Activated CD4-positive, alpha-beta T cell treated with anti-CD3 and anti-CD28 coated beads for 36 hours (primary cell): ENCODE results near the gene CNR1. TPM values are rescaled to one million over a fixed set of nuclear protein-coding genes. Genes with fewer than 3 reads are reported as not detected.

Experiments
- ATAC-seq: fragments of 200-7000 bp; cut with Tn5 transposase; one replicate; pipeline ENCODE4 v1.10.0; 2021; ENCODE audit warnings: mild to moderate bottlenecking, moderate library complexity
- CTCF ChIA-PET: fragments of 350-600 bp; sonication (Branson Sonifier 250); formaldehyde crosslinking; loops from one replicate; lab custom pipeline; 2021; ENCODE audit warnings: antibody characterized with exemption; lab: Charles Lee
- POLR2A ChIA-PET: fragments of 350-600 bp; sonication (Branson Sonifier 250); formaldehyde crosslinking; loops from one replicate; lab custom pipeline; 2021; ENCODE audit warnings: antibody characterized with exemption, inconsistent platforms; lab: Charles Lee
- DNase-seq: peaks from one replicate; pipeline ENCODE4 v3.0.0-alpha.2; 2020
- H3K27ac Mint-ChIP-seq: one replicate; pipeline ENCODE4 v1.8.0; 2021; ENCODE audit warnings: mixed read lengths
- H3K27me3 Mint-ChIP-seq: one replicate; pipeline ENCODE4 v1.8.0; 2021; ENCODE audit warnings: mixed read lengths
- H3K36me3 Mint-ChIP-seq: one replicate; pipeline ENCODE4 v1.8.0; 2021; ENCODE audit warnings: low read depth, mixed read lengths
- H3K4me1 Mint-ChIP-seq: one replicate; pipeline ENCODE4 v1.8.0; 2021; ENCODE audit warnings: mixed read lengths
- H3K4me3 Mint-ChIP-seq: one replicate; pipeline ENCODE4 v1.8.0; 2021; ENCODE audit warnings: mild to moderate bottlenecking, moderate library complexity, mixed read lengths
- H3K9me3 Mint-ChIP-seq: one replicate; pipeline ENCODE4 v1.8.0; 2021; ENCODE audit warnings: low read depth, mixed read lengths
- intact Hi-C, 2 experiments: fragments of 100-400 bp; cut with DNase I in 1 of 2; cut with micrococcal nuclease in 1 of 2; formaldehyde crosslinking; loops; one replicate each; pipeline versions ENCODE4 v1.14.2 to v1.15.1; 2022 to 2024; cut with DNase I, micrococcal nuclease
- total RNA-seq, 2 experiments: library from RNA; stranded (reverse); gene quantifications; one replicate each; pipeline ENCODE4 v1.2.3, GENCODE V29; 2021

Gene CNR1
- total RNA-seq, 2 experiments from 2014 or later = not detected

DNA sequence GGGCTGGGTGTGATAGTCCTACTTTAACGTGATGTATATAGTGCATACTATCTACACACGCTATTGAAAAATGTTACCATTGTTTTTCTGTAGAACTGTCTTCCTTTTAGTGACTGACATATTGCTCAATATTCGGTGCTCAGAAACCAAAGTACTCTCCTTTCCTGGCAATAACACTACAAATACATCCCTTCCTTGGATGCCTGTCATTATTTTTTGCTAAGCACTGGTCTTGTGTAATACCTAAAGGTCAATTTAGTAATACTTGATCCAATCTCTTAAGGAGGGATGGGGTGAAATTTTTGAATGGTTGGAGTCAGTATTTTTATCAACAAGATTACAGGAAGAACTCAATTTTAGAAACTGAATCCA, 23.9 kb downstream of the CNR1 start:
- Mint-ChIP-seq H3K36me3 (no peaks in the 10 kb centered on the region), H3K27ac (no peak overlapping the region), H3K4me1 (no peaks in the 10 kb centered on the region), H3K27me3 (no peaks in the 10 kb centered on the region), H3K9me3 (no peaks in the 10 kb centered on the region), H3K4me3 (no peak overlapping the region)
- ChIA-PET POLR2A (no interaction called here), CTCF (no interaction called here)
- ATAC-seq = no peak
- intact Hi-C loops = no loop called here
- no peak for DNase-seq

DNA sequence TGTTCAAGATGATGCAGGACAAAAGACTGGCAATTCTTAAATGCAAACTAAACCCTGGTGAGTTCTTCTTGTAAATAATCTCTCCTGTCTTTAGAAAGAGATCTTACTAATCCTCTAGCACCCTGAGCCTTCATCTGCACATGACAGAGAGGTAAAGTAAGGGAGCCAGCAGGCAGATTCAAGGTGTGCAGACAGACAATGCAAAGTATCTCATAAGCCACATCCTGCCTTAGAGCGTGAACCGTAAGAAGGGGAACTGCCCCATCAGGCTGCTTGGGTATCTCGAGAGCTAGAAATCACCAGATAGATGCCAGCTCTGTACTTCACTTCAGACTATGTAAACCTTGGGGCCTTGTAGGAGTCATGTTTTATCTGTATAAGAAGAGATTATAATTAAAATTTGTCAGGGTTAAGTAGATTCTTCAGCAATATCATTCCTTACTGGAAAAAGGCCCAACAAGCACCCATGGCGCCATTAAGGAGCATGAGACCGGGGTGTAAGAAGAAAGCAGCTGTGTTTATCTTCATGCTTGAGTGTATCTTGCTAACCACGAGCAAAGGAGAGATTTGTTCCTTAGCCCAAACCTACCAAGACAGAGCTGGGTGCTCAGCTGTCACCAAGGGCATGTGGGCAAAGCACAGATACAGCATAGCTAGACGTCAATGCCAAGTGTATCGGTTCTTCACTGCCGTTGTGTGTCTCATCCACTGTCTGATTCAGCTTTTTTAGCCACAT, 24.4 kb downstream of the CNR1 start:
- no peak overlapping the region for H3K27ac Mint-ChIP-seq
- DNase-seq = no peak
- H3K9me3 Mint-ChIP-seq = no peaks in the 10 kb centered on the region
- no peaks in the 10 kb centered on the region for H3K36me3 Mint-ChIP-seq
- H3K27me3 Mint-ChIP-seq = no peaks in the 10 kb centered on the region
- no peak overlapping the region for H3K4me3 Mint-ChIP-seq
- intact Hi-C loops = no loop called here
- no peaks in the 10 kb centered on the region for H3K4me1 Mint-ChIP-seq
- ChIA-PET POLR2A (no interaction called here), CTCF (no interaction called here)
- ATAC-seq = no peak

DNA sequence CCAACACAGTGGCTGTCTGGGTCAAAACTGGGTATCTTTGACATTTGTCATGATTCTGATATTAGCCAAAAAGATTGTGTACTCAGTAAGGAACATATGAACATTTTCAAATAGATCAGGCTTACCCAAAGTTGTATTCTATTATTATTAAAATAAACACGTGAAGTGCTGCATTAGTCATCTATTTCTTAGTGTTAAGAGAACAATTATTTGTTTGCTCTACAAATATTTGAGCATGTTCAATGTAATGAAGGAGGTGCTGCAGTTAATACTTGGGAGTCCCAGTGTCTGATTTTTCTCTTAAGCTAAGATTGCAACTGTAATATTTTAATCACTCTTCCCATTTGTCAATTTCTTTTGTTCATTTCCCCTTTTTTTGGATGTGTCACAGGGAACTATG, 28.2 kb downstream of the CNR1 start:
- intact Hi-C loops = no loop called here
- no peaks in the 10 kb centered on the region for H3K36me3 Mint-ChIP-seq
- peaks cover 5% of the 10 kb centered on the region for H3K27me3 Mint-ChIP-seq
- H3K27ac Mint-ChIP-seq = no peak overlapping the region
- CTCF ChIA-PET = no interaction called here
- ATAC-seq (no peak), DNase-seq (no peak)
- POLR2A ChIA-PET = no interaction called here
- no peaks in the 10 kb centered on the region for H3K9me3 Mint-ChIP-seq
- H3K4me1 Mint-ChIP-seq = no peaks in the 10 kb centered on the region
- H3K4me3 Mint-ChIP-seq = no peak overlapping the region

DNA sequence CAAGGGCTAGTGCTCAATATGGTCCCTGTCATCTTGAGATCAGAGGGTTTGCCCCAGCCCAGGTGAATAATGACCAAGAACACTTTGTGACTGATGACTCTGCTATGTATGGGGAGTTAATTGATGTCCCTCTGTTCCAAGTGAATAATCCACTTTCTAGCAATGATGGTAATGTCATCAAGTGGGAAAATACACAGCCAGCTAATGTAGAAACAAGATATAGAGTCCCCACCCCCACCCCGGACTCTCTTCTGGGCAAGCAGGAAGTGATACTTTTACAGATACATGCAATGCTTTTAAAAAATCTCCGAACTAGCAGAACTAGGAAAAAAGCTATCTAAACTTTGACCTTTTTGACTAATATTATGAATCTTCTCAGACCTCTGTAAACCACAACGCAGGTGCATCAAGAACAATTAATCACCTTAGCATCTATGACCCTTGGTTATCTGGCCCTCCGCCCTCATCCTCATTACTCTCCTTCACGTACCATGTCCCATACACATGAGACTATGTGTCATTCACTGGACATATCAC, 30.5 kb downstream of the CNR1 start:
- ChIA-PET CTCF (no interaction called here), POLR2A (no interaction called here)

DNA sequence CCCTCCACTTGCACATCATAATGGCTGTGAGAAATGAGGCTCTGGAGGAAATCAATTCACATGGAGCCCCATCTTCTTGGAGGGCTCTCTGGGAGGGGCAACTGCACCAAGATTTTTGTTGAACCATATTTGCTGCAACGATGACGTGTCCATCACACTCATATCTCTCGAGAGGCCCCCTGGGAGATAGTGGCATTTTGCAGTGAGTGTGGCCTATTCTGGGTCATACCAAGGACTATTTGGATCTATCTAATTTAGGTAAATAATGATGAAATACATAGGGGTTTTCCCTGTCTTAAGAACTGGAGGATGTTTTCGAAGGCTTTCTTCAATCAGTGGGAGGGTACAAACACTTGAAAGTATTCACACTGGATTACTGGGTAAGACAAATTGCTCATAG, 31.6 kb downstream of the CNR1 start:
- H3K27ac Mint-ChIP-seq = no peak overlapping the region
- ChIA-PET POLR2A (no interaction called here), CTCF (no interaction called here)
- H3K4me3 Mint-ChIP-seq = no peak overlapping the region
- peaks cover 7% of the 10 kb centered on the region for H3K27me3 Mint-ChIP-seq
- no peaks in the 10 kb centered on the region for H3K4me1 Mint-ChIP-seq
- no peaks in the 10 kb centered on the region for H3K36me3 Mint-ChIP-seq
- DNase-seq (no peak), ATAC-seq (no peak)
- H3K9me3 Mint-ChIP-seq = no peaks in the 10 kb centered on the region
- intact Hi-C loops = no loop called here

More for the DNA sequence above, 30.5 kb downstream of the CNR1 start:
- Mint-ChIP-seq H3K4me3 (no peak overlapping the region), H3K4me1 (no peaks in the 10 kb centered on the region), H3K9me3 (no peaks in the 10 kb centered on the region), H3K27ac (no peak overlapping the region), H3K27me3 (peaks cover 7% of the 10 kb centered on the region), H3K36me3 (no peaks in the 10 kb centered on the region)
- DNase-seq = no peak
- intact Hi-C loops = no loop called here
- no peak for ATAC-seq

DNA sequence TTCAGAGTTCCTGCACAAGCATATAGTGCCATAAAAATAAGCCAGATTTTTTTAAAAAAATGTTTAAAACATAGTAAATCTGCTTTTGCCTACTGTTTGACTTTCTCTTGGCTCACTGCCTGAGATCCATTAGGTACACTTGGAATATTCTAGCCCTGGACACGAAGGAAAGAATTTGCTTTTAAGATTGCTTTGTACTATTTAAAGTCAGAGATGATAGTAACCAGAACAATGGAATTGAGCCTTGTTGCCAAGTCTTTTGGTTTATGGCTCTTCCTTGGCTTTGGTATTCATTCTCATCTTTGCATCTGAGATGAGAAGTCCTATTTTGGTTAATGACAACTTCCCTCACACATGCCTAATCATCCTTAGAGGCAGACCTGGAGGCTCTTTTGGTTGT, 32.4 kb downstream of the CNR1 start:
- no peak for DNase-seq
- ATAC-seq = no peak
- no peak overlapping the region for H3K4me3 Mint-ChIP-seq
- no peaks in the 10 kb centered on the region for H3K36me3 Mint-ChIP-seq
- no peak overlapping the region for H3K27ac Mint-ChIP-seq
- POLR2A ChIA-PET = no interaction called here
- peaks cover 8% of the 10 kb centered on the region for H3K27me3 Mint-ChIP-seq
- H3K9me3 Mint-ChIP-seq = no peaks in the 10 kb centered on the region
- intact Hi-C loops = no loop called here
- H3K4me1 Mint-ChIP-seq = no peaks in the 10 kb centered on the region
- CTCF ChIA-PET = interaction anchor here (1.1 kb wide), 1 partner anchor 32 kb away, joined by 3 read pairs; the partner anchor contains the start of gene CNR1

DNA sequence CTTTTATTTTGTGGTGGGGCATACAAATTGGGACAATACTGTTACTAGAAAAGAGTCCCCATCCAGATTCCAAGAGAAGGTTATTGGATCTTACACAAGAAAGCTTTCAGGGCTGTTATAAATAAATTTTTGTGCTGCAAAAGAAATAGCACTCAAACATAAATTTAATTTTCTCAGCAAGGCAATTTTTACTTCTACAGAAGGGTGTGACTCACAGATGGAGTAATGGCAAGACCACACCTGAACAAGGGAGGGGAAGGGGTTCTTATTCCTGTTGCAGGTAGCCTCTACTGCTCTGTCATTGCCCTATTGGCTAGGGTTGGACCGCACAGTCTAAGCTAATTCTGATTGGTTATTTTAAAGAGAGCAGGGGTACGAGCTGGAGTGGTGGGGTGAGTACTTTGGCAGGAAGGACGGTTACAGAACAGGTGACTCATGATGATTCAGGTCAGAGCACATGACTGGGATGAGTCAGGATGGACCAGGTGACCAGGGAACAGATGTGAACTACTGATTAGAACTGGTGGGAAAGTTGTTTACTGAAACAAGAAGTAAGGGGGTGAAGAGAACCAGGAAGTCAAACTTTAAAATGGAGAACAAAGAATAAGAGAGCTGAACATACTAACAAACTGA, 41.1 kb downstream of the CNR1 start:
- Mint-ChIP-seq H3K9me3 (peaks cover 11% of the 10 kb centered on the region), H3K36me3 (no peaks in the 10 kb centered on the region), H3K4me1 (no peaks in the 10 kb centered on the region), H3K27me3 (peaks cover 6% of the 10 kb centered on the region), H3K4me3 (no peak overlapping the region), H3K27ac (no peak overlapping the region)
- ATAC-seq (no peak), DNase-seq (no peak)
- ChIA-PET POLR2A (no interaction called here), CTCF (no interaction called here)
- intact Hi-C loops = no loop called here

DNA sequence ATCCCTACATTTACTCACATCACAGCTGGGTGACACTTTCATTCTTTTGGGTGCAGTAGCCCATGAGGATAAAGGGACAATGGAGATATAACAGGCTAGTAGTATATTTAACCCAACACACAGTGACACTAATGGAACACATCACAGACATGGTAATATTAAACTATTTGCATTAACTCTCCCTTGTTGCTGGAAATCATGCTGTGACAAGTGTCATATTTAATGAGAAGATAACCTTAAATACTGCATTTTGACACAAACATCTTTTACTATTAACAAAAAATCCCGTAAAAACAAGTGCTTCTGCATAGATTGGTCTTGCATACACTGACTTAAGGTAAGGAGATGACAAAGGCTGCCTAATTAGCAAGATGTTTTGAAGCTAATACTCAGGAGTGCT, 45.5 kb downstream of the CNR1 start:
- DNase-seq = no peak
- H3K4me1 Mint-ChIP-seq = no peaks in the 10 kb centered on the region
- peaks cover 7% of the 10 kb centered on the region for H3K9me3 Mint-ChIP-seq
- H3K27me3 Mint-ChIP-seq = peaks cover 2% of the 10 kb centered on the region
- no peaks in the 10 kb centered on the region for H3K36me3 Mint-ChIP-seq
- ChIA-PET POLR2A (no interaction called here), CTCF (no interaction called here)
- intact Hi-C loops = no loop called here
- no peak for ATAC-seq
- H3K27ac Mint-ChIP-seq = no peak overlapping the region
- H3K4me3 Mint-ChIP-seq = no peak overlapping the region

DNA sequence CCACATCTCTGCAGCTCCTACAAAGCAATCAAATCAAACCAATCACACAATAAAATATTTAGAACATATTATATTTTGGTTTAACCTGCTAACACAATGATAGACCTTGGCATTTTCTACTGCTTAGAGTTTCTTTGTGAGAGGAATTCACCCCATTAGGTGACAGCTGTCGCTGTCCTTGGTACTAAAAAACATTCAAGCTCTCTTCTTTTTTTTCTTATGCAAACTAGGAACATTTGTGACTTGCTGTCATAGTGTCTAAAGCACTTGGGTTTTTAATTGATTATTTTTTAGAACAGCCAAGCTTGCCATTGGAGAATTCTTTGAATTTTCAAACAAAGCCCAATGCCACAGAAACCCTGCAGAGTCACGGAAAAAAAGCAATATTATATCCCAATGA, 46.4 kb downstream of the CNR1 start:
- no peaks in the 10 kb centered on the region for H3K9me3 Mint-ChIP-seq
- intact Hi-C loops = no loop called here
- CTCF ChIA-PET = no interaction called here
- no peak for ATAC-seq
- H3K4me3 Mint-ChIP-seq = no peak overlapping the region
- no peak overlapping the region for H3K27ac Mint-ChIP-seq
- DNase-seq = no peak
- POLR2A ChIA-PET = no interaction called here
- H3K27me3 Mint-ChIP-seq = peaks cover 3% of the 10 kb centered on the region
- no peaks in the 10 kb centered on the region for H3K4me1 Mint-ChIP-seq
- H3K36me3 Mint-ChIP-seq = no peaks in the 10 kb centered on the region

DNA sequence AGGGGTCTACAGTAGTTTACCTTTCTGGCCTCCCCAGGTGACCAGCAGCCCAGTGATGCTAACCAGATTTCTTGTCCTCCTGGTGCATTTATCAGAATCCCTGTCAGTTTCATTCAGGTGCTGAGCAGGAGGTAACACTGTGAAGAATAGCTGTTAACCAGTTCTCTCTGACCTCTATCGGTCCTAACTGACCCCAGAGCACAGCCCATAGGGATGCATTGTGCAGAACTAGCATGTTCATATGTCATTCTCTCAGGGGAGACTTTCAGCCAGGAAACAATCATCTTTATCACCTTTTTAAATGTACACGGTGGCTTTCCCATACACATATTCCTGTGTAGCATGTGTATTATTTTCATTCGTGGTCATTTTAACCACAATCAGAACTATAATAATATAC, 49.9 kb downstream of the CNR1 start:
- no peak for DNase-seq
- ChIA-PET POLR2A (no interaction called here), CTCF (no interaction called here)
- Mint-ChIP-seq H3K4me3 (no peak overlapping the region), H3K27me3 (peaks cover 18% of the 10 kb centered on the region), H3K4me1 (no peaks in the 10 kb centered on the region), H3K36me3 (no peaks in the 10 kb centered on the region), H3K27ac (no peak overlapping the region), H3K9me3 (no peaks in the 10 kb centered on the region)
- no peak for ATAC-seq
- intact Hi-C loops = no loop called here

DNA sequence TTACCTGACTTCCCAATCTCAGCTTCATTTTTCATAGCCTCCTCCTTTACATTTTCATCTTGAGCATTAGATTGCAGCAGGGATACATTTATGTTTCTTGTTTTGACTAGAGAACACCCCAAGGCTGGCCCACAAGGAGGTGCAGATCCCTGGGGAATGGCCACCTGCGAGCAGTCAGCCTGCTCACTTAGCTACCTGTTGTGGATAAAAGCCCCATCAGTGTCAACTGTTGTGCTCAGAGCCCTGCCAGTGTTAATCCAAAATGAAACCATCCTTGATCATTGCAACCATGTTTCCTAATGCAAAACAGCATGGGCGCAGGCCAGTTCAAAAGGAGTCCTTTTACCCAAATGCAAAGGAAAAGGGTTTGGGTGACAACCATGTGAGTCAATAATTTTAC, 50.8 kb downstream of the CNR1 start:
- H3K27me3 Mint-ChIP-seq = peaks cover 19% of the 10 kb centered on the region
- POLR2A ChIA-PET = no interaction called here
- H3K27ac Mint-ChIP-seq = no peak overlapping the region
- no peak for DNase-seq
- no peaks in the 10 kb centered on the region for H3K4me1 Mint-ChIP-seq
- intact Hi-C loops = no loop called here
- H3K36me3 Mint-ChIP-seq = no peaks in the 10 kb centered on the region
- no peak overlapping the region for H3K4me3 Mint-ChIP-seq
- no peaks in the 10 kb centered on the region for H3K9me3 Mint-ChIP-seq
- CTCF ChIA-PET = no interaction called here
- ATAC-seq = no peak

DNA sequence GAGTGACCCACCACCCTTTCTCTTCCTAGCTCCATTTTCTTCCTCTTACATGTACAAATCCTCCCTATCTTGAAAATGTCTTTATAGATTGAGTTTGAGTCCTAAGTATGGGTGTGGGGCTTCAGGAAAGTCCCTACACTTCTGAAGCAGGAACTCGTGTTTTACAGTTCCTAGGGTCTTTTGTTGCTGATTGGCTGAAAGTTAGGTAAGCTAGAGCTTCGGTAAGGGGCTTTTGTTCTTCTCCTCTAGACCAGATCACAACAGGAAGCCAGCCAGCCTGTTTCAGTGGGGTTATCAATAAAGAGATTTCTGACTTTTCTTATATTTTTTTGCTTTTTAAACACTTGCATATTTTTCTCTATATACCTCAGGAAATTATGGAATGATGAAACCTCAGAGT, 51.3 kb downstream of the CNR1 start:
- intact Hi-C loops = no loop called here
- H3K36me3 Mint-ChIP-seq = no peaks in the 10 kb centered on the region
- ChIA-PET CTCF (no interaction called here), POLR2A (no interaction called here)
- no peak overlapping the region for H3K4me3 Mint-ChIP-seq
- ATAC-seq (no peak), DNase-seq (no peak)
- no peaks in the 10 kb centered on the region for H3K4me1 Mint-ChIP-seq
- H3K9me3 Mint-ChIP-seq = no peaks in the 10 kb centered on the region
- peaks cover 19% of the 10 kb centered on the region for H3K27me3 Mint-ChIP-seq
- H3K27ac Mint-ChIP-seq = no peak overlapping the region
